OCI-LY7 (cell line): Measurements from ENCODE around the gene A2M.

Experiments
- EZH2phosphoT487 ChIP-seq: fragments of 200-600 bp; sonication (generic); IDR thresholded peaks from 2 replicates; pipeline ENCODE4 v1.6.1; 2018; ENCODE audit warnings: low read depth, borderline replicate concordance, mild to moderate bottlenecking, mixed run types, antibody characterized with exemption, low read length, moderate library complexity, mixed read lengths
- TF ChIP-seq, protein P1 (sequence below): fragments of 200-600 bp; sonication (generic); conservative IDR thresholded peaks from 2 replicates; pipeline ENCODE4 v1.5.1; 2014; ENCODE audit warnings: mild to moderate bottlenecking, antibody characterized with exemption, low read length, moderate library complexity, mixed read lengths

GRCh38 chr12:9120487-9121184, 4.9 kb upstream of the A2M start:
- TF ChIP-seq, protein P1, sequence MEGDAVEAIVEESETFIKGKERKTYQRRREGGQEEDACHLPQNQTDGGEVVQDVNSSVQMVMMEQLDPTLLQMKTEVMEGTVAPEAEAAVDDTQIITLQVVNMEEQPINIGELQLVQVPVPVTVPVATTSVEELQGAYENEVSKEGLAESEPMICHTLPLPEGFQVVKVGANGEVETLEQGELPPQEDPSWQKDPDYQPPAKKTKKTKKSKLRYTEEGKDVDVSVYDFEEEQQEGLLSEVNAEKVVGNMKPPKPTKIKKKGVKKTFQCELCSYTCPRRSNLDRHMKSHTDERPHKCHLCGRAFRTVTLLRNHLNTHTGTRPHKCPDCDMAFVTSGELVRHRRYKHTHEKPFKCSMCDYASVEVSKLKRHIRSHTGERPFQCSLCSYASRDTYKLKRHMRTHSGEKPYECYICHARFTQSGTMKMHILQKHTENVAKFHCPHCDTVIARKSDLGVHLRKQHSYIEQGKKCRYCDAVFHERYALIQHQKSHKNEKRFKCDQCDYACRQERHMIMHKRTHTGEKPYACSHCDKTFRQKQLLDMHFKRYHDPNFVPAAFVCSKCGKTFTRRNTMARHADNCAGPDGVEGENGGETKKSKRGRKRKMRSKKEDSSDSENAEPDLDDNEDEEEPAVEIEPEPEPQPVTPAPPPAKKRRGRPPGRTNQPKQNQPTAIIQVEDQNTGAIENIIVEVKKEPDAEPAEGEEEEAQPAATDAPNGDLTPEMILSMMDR, result no peak
- TF ChIP-seq EZH2phosphoT487, result no peak
